DMS 273 (cell line): Measurements from ENCODE around the gene CDCP2.

Experiments
- DNase-seq: peaks from one replicate; lab custom pipeline; 2025; ENCODE audit not compliant: unreplicated experiment; lab: John Stamatoyannopoulos, UW

Gene CDCP2

GRCh38 chr1:54137534-54138061 lies 15.2 kb downstream of the CDCP2 start:
- peak; percentile 40 for DNase-seq

- DNase-seq = no peak
Observed at GRCh38 chr1:54136963-54137533, 15.8 kb downstream of the CDCP2 start.

GRCh38 chr1:54136269-54136896 lies 16.4 kb downstream of the CDCP2 start:
- DNase-seq = no peak

- DNase-seq = no peak
Observed at GRCh38 chr1:54135436-54136120, 17.2 kb downstream of the CDCP2 start.

- DNase-seq = no peak
Observed at GRCh38 chr1:54134295-54134694, 18.5 kb downstream of the CDCP2 start.

GRCh38 chr1:54132495-54132894 lies 20.3 kb downstream of the CDCP2 start:
- no peak for DNase-seq

GRCh38 chr1:54131419-54131818 lies 21.4 kb downstream of the CDCP2 start:
- DNase-seq = no peak

GRCh38 chr1:54129858-54130257 lies 22.9 kb downstream of the CDCP2 start:
- no peak for DNase-seq

- no peak for DNase-seq
Observed at GRCh38 chr1:54127594-54128300, 25.1 kb downstream of the CDCP2 start.

- DNase-seq = no peak
Observed at GRCh38 chr1:54126271-54126815, 26.5 kb downstream of the CDCP2 start.

- peak; percentile 58 for DNase-seq
Observed at GRCh38 chr1:54125386-54126070, 27.3 kb downstream of the CDCP2 start.

- no peak for DNase-seq
Observed at GRCh38 chr1:54124906-54125305, 27.9 kb downstream of the CDCP2 start.

GRCh38 chr1:54124472-54124871 lies 28.3 kb downstream of the CDCP2 start:
- DNase-seq = no peak

GRCh38 chr1:54122992-54123391 lies 29.8 kb downstream of the CDCP2 start:
- DNase-seq = no peak

GRCh38 chr1:54122135-54122751 lies 30.6 kb downstream of the CDCP2 start:
- no peak for DNase-seq

- DNase-seq = peak; percentile 88
Observed at GRCh38 chr1:54121482-54122134, 31.2 kb downstream of the CDCP2 start.

GRCh38 chr1:54120698-54121481 lies 31.9 kb downstream of the CDCP2 start:
- no peak for DNase-seq

- DNase-seq = no peak
Observed at GRCh38 chr1:54120018-54120697, 32.6 kb downstream of the CDCP2 start.
